Panc1 (cell line): ENCODE measurements around the gene GSG1L. TPM values are rescaled to one million over a fixed set of nuclear protein-coding genes. Genes with fewer than 3 reads are reported as not detected.

Experiments
- ATAC-seq: fragments of 200-7000 bp; cut with Tn5 transposase; 2 replicates; pipeline ENCODE4 v1.9.1; 2020; ENCODE audit warnings: mild to moderate bottlenecking, moderate library complexity
- BruUV-seq: library from RNA; stranded (reverse); fragments of 400-500 nt; replicated peaks from 2 replicates; lab custom pipeline; 2021; lab: Mats Ljungman, UMichigan
- CTCF ChIA-PET: fragments of 300-600 bp; sonication (Branson Sonifier 250); formaldehyde crosslinking; loops from one replicate; lab custom pipeline; 2022; ENCODE audit warnings: antibody characterized with exemption; lab: Charles Lee
- POLR2A ChIA-PET: fragments of 300-600 bp; sonication (Branson Sonifier 250); formaldehyde crosslinking; loops from one replicate; lab custom pipeline; 2022; ENCODE audit warnings: antibody characterized with exemption; lab: Charles Lee
- DNase-seq: peaks from one replicate; pipeline ENCODE4 v3.0.0-alpha.2; 2010; ENCODE audit warnings: low read depth, low spot score
- H3K27ac ChIP-seq: 2 replicates; pipeline ENCODE4 v1.5.1; 2011; ENCODE audit warnings: mild to moderate bottlenecking, low read length, inconsistent platforms
- H3K27me3 ChIP-seq: fragments of 200-500 bp; sonication (Bioruptor generic); 2 replicates; pipeline ENCODE4 v1.6.0; 2014; ENCODE audit warnings: low read length, inconsistent platforms; ENCODE audit not compliant: control insufficient read depth, insufficient read depth
- H3K36me3 ChIP-seq: fragments of 200-500 bp; sonication (Bioruptor generic); 2 replicates; pipeline ENCODE4 v1.5.1; 2014; ENCODE audit warnings: inconsistent platforms, mild to moderate bottlenecking, low read length, moderate library complexity; ENCODE audit not compliant: control insufficient read depth, insufficient read depth
- H3K4me1 ChIP-seq: 2 replicates; pipeline ENCODE4 v1.5.1; 2011; ENCODE audit warnings: inconsistent platforms, mild to moderate bottlenecking, low read length, moderate library complexity; ENCODE audit not compliant: control insufficient read depth, insufficient read depth
- H3K4me3 ChIP-seq, 2 experiments: 2 replicates each; pipeline ENCODE4 v1.5.1; 2011 to 2012; ENCODE audit warnings: low read depth in 2 of 2, low read length in 2 of 2, mild to moderate bottlenecking in 2 of 2, inconsistent platforms in 1 of 2, moderate library complexity in 1 of 2
- H3K9me3 ChIP-seq: fragments of 200-500 bp; sonication (Bioruptor generic); 2 replicates; pipeline ENCODE4 v1.5.1; 2014; ENCODE audit warnings: low read depth, mild to moderate bottlenecking, inconsistent platforms, low read length, moderate library complexity; ENCODE audit not compliant: control insufficient read depth, insufficient read depth
- POLR2AphosphoS5 ChIP-seq: IDR thresholded peaks from 2 replicates; pipeline ENCODE4 v1.6.1; 2012; ENCODE audit warnings: mild to moderate bottlenecking, low read depth, low read length, moderate library complexity
- SIN3A ChIP-seq: IDR thresholded peaks from 2 replicates; pipeline ENCODE4 v1.6.1; 2012; ENCODE audit warnings: low read depth, mild to moderate bottlenecking, low read length, moderate library complexity, borderline replicate concordance; ENCODE audit not compliant: insufficient read depth
- TCF7L2 ChIP-seq: IDR thresholded peaks from 2 replicates; pipeline ENCODE4 v1.6.1; 2011; ENCODE audit warnings: mild to moderate bottlenecking, low read depth, low read length, inconsistent platforms
- in situ Hi-C: cut with HindIII; loops from 2 replicates; pipeline ENCODE4 v1.10.0; 2016; ENCODE audit warnings: low sequenced_read_pairs, low pct_unique_long_range_greater_than_20kb
- intact Hi-C: fragments of 100-400 bp; cut with micrococcal nuclease; formaldehyde crosslinking; loops from one replicate; pipeline ENCODE4 v1.10.0; 2022; ENCODE audit not compliant: unreplicated experiment
- total RNA-seq: library from RNA; stranded (reverse); gene quantifications from one replicate; pipeline ENCODE4 v1.2.1, GENCODE V29; 2021; ENCODE audit not compliant: unreplicated experiment
- TF ChIP-seq, protein P1 (sequence below), 2 experiments: IDR thresholded peaks; 2 replicates each; pipeline ENCODE4 v1.6.1; 2011 to 2012; ENCODE audit warnings: low read depth in 2 of 2, control low read depth in 1 of 2, low read length in 1 of 2, mild to moderate bottlenecking in 1 of 2, moderate library complexity in 1 of 2; ENCODE audit not compliant: insufficient read depth in 1 of 2
- TF ChIP-seq, protein P2 (sequence below): fragments of 450-650 bp; IDR thresholded peaks from 2 replicates; pipeline ENCODE4 v1.5.1; 2017; ENCODE audit warnings: mild to moderate bottlenecking

The GSG1L gene
- total RNA-seq, 1 experiment from 2014 or later: 0.08 TPM

GRCh38 chr16:27962197-27962596 is 101.3 kb downstream of the GSG1L start:
- no peak for TF ChIP-seq SIN3A
- TF ChIP-seq, protein P1, sequence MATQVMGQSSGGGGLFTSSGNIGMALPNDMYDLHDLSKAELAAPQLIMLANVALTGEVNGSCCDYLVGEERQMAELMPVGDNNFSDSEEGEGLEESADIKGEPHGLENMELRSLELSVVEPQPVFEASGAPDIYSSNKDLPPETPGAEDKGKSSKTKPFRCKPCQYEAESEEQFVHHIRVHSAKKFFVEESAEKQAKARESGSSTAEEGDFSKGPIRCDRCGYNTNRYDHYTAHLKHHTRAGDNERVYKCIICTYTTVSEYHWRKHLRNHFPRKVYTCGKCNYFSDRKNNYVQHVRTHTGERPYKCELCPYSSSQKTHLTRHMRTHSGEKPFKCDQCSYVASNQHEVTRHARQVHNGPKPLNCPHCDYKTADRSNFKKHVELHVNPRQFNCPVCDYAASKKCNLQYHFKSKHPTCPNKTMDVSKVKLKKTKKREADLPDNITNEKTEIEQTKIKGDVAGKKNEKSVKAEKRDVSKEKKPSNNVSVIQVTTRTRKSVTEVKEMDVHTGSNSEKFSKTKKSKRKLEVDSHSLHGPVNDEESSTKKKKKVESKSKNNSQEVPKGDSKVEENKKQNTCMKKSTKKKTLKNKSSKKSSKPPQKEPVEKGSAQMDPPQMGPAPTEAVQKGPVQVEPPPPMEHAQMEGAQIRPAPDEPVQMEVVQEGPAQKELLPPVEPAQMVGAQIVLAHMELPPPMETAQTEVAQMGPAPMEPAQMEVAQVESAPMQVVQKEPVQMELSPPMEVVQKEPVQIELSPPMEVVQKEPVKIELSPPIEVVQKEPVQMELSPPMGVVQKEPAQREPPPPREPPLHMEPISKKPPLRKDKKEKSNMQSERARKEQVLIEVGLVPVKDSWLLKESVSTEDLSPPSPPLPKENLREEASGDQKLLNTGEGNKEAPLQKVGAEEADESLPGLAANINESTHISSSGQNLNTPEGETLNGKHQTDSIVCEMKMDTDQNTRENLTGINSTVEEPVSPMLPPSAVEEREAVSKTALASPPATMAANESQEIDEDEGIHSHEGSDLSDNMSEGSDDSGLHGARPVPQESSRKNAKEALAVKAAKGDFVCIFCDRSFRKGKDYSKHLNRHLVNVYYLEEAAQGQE (IDR thresholded peaks at IDR 0.05; ENCODE audit: insufficient read depth in 1 of 2, low read depth in 2 of 2, low read length in 1 of 2): no peak
- TF ChIP-seq, protein P2, sequence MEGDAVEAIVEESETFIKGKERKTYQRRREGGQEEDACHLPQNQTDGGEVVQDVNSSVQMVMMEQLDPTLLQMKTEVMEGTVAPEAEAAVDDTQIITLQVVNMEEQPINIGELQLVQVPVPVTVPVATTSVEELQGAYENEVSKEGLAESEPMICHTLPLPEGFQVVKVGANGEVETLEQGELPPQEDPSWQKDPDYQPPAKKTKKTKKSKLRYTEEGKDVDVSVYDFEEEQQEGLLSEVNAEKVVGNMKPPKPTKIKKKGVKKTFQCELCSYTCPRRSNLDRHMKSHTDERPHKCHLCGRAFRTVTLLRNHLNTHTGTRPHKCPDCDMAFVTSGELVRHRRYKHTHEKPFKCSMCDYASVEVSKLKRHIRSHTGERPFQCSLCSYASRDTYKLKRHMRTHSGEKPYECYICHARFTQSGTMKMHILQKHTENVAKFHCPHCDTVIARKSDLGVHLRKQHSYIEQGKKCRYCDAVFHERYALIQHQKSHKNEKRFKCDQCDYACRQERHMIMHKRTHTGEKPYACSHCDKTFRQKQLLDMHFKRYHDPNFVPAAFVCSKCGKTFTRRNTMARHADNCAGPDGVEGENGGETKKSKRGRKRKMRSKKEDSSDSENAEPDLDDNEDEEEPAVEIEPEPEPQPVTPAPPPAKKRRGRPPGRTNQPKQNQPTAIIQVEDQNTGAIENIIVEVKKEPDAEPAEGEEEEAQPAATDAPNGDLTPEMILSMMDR: no peak
- Histone ChIP-seq H3K27me3 (no peaks in the 10 kb centered on the region; the same call in 1 of the 2 replicates), H3K27ac (no peak overlapping the region), H3K4me3 (no peak overlapping the region), H3K9me3 (no peaks in the 10 kb centered on the region), H3K36me3 (no peaks in the 10 kb centered on the region), H3K4me1 (no peaks in the 10 kb centered on the region)
- ATAC-seq (no peak), DNase-seq (no peak)
- CTCF ChIA-PET: no interaction called here
- in situ Hi-C loops: no loop called here
- no TSS peak for BruUV-seq
- POLR2A ChIA-PET: no interaction called here
- intact Hi-C loops: no loop called here

- Histone ChIP-seq H3K27me3 (no peaks in the 10 kb centered on the region; the same call in 1 of the 2 replicates), H3K4me1 (no peaks in the 10 kb centered on the region), H3K4me3 (no peak overlapping the region), H3K36me3 (no peaks in the 10 kb centered on the region), H3K9me3 (no peaks in the 10 kb centered on the region), H3K27ac (no peak overlapping the region)
- DNase-seq (no peak), ATAC-seq (no peak)
- CTCF ChIA-PET: no interaction called here
- TF ChIP-seq, protein P2: no peak
- TF ChIP-seq SIN3A: no peak
- no peak for TF ChIP-seq TCF7L2
- TF ChIP-seq, protein P1 (IDR thresholded peaks at IDR 0.05; ENCODE audit: insufficient read depth in 1 of 2, low read depth in 2 of 2, low read length in 1 of 2): no peak
- no peak for TF ChIP-seq POLR2AphosphoS5
- intact Hi-C loops: no loop called here
- POLR2A ChIA-PET: no interaction called here
- in situ Hi-C loops: no loop called here
- no TSS peak for BruUV-seq
These were observed 102.3 kb downstream of the GSG1L start for GRCh38 chr16:27961296-27961620.
